ENCODE results near the gene BCL2L13. TPM values are rescaled to one million over a fixed set of nuclear protein-coding genes. Genes with fewer than 3 reads are reported as not detected.

Gene BCL2L13
- polyA plus RNA-seq, 1 donor (not counting 4 experiments of a cell fraction or from before 2014, with no cell fraction given), result 51.0 TPM

GRCh38 chr22:17728786-17729185 is 90.2 kb downstream of the BCL2L13 start:
- Histone ChIP-seq H3K79me2 (ENCODE audit: control insufficient read depth, insufficient read depth, low read length) (no peaks in the 10 kb centered on the region), H3K4me1 (ENCODE audit: control insufficient read depth, extremely low read depth, insufficient read depth, low read length) (peaks cover 5% of the 10 kb centered on the region), H3K9me3 (ENCODE audit: control insufficient read depth, low read depth, low read length) (no peaks in the 10 kb centered on the region), H2AFZ (ENCODE audit: control insufficient read depth, low read length) (no peak overlapping the region), H3K27ac (ENCODE audit: control insufficient read depth, insufficient read depth, low read length) (no peak overlapping the region), H3K9me1 (ENCODE audit: control insufficient read depth, extremely low read depth, insufficient read depth, low read length) (peaks cover 2% of the 10 kb centered on the region), H3K9ac (ENCODE audit: control insufficient read depth, extremely low read depth, insufficient read depth, low read length) (no peak overlapping the region), H3K27me3 (ENCODE audit: control insufficient read depth, extremely low read depth, insufficient read depth, low read length) (no peaks in the 10 kb centered on the region), H4K20me1 (ENCODE audit: control insufficient read depth, extremely low read depth, insufficient read depth, low read length) (peaks cover 2% of the 10 kb centered on the region), H3K4me3 (ENCODE audit: control insufficient read depth in 2 of 3, extremely low read depth in 1 of 3, insufficient read depth in 2 of 3, low read depth in 1 of 3, low read length in 3 of 3) (no peak overlapping the region), H3K4me2 (ENCODE audit: control insufficient read depth, extremely low read depth, insufficient read depth, low read depth, low read length) (no peak overlapping the region), H3K36me3 (ENCODE audit: control insufficient read depth in 2 of 2, extremely low read depth in 1 of 2, insufficient read depth in 2 of 2, low read length in 2 of 2) (peaks cover 29 to 30% of the 10 kb centered on the region in 2 experiments)
- FAIRE-seq (no peak), DNase-seq (ENCODE audit: low read depth, low spot score) (no peak)
- dilution Hi-C loops (cut with MboI; ENCODE audit: extremely low pct_ligation_motif_present, low sequenced_read_pairs), result no loop called here
- TF ChIP-seq CTCF (optimal IDR thresholded peaks at IDR 0.05 in 1 of 3, IDR thresholded peaks at IDR 0.05 in 1 of 3, conservative IDR thresholded peaks at IDR 0.05 in 1 of 3; ENCODE audit: extremely low read depth in 1 of 3, insufficient read depth in 2 of 3, low read length in 3 of 3) (no peak), EZH2 (IDR thresholded peaks at IDR 0.05; ENCODE audit: low read length) (no peak)

- no peak for DNase-seq (ENCODE audit: low read depth, low spot score)
- dilution Hi-C loops (cut with MboI; ENCODE audit: extremely low pct_ligation_motif_present, low sequenced_read_pairs), result no loop called here
These were observed 91.0 kb downstream of the BCL2L13 start for GRCh38 chr22:17729561-17729960.

More at GRCh38 chr22:17729561-17729960, 91.0 kb downstream of the BCL2L13 start:
- TF ChIP-seq EZH2 (IDR thresholded peaks at IDR 0.05; ENCODE audit: low read length) (no peak), CTCF (optimal IDR thresholded peaks at IDR 0.05 in 1 of 3, IDR thresholded peaks at IDR 0.05 in 1 of 3, conservative IDR thresholded peaks at IDR 0.05 in 1 of 3; ENCODE audit: extremely low read depth in 1 of 3, insufficient read depth in 2 of 3, low read length in 3 of 3) (no peak)
- peaks cover 5% of the 10 kb centered on the region for H3K4me1 ChIP-seq (ENCODE audit: control insufficient read depth, extremely low read depth, insufficient read depth, low read length)
- no peak overlapping the region for H3K9ac ChIP-seq (ENCODE audit: control insufficient read depth, extremely low read depth, insufficient read depth, low read length)
- H2AFZ ChIP-seq (ENCODE audit: control insufficient read depth, low read length), result no peak overlapping the region
- peaks cover 2% of the 10 kb centered on the region for H4K20me1 ChIP-seq (ENCODE audit: control insufficient read depth, extremely low read depth, insufficient read depth, low read length)
- H3K9me1 ChIP-seq (ENCODE audit: control insufficient read depth, extremely low read depth, insufficient read depth, low read length), result peaks cover 2% of the 10 kb centered on the region
- no peaks in the 10 kb centered on the region for H3K27me3 ChIP-seq (ENCODE audit: control insufficient read depth, extremely low read depth, insufficient read depth, low read length)
- no peak overlapping the region for H3K27ac ChIP-seq (ENCODE audit: control insufficient read depth, insufficient read depth, low read length)
- H3K9me3 ChIP-seq (ENCODE audit: control insufficient read depth, low read depth, low read length), result no peaks in the 10 kb centered on the region
- no peak overlapping the region for H3K4me2 ChIP-seq (ENCODE audit: control insufficient read depth, extremely low read depth, insufficient read depth, low read depth, low read length)
- peaks cover 29 to 34% of the 10 kb centered on the region in 2 experiments for H3K36me3 ChIP-seq (ENCODE audit: control insufficient read depth in 2 of 2, extremely low read depth in 1 of 2, insufficient read depth in 2 of 2, low read length in 2 of 2)
- no peaks in the 10 kb centered on the region for H3K79me2 ChIP-seq (ENCODE audit: control insufficient read depth, insufficient read depth, low read length)
- no peak for FAIRE-seq
- H3K4me3 ChIP-seq (ENCODE audit: control insufficient read depth in 2 of 3, extremely low read depth in 1 of 3, insufficient read depth in 2 of 3, low read depth in 1 of 3, low read length in 3 of 3), result no peak overlapping the region
